ENCODE results near the gene GATA3. TPM values are rescaled to one million over a fixed set of nuclear protein-coding genes. Genes with fewer than 3 reads are reported as not detected.

The GATA3 gene
- total RNA-seq, 1 donor from 2014 or later: not detected

DNA sequence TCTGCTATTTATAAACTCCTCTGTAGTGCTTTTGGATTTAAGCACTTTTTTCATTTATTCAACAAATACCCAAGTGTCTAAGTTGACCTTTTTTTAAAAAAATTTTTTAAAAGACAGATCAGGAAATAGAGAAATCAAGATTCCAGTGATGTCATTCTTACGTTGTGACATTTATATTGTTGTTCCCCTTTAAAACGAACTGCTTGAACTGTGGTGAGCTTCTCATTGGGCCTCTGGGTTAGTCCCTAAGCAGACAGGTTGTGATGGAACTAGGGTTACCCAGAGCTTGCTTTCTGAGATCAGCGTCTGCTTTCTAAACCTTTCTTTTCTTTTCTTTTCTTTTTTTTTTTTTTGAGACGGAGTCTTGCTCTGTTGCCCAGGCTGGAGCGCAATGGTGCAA lies 22.4 kb downstream of the GATA3 start:
- no peaks in the 10 kb centered on the region for H3K9me3 ChIP-seq (ENCODE audit: low read depth)
- H3K36me3 ChIP-seq: no peaks in the 10 kb centered on the region
- no peak overlapping the region for H3K27ac ChIP-seq
- H4K20me1 ChIP-seq (ENCODE audit: low read depth): no peaks in the 10 kb centered on the region
- peaks cover 22% of the 10 kb centered on the region for H3K4me1 Mint-ChIP-seq
- no peak for DNase-seq (ENCODE audit: low spot score)
- TF ChIP-seq EZH2phosphoT487 (IDR thresholded peaks at IDR 0.05): no peak
- no peak for TF ChIP-seq EZH2 (IDR thresholded peaks at IDR 0.05)
- TF ChIP-seq, protein P1, sequence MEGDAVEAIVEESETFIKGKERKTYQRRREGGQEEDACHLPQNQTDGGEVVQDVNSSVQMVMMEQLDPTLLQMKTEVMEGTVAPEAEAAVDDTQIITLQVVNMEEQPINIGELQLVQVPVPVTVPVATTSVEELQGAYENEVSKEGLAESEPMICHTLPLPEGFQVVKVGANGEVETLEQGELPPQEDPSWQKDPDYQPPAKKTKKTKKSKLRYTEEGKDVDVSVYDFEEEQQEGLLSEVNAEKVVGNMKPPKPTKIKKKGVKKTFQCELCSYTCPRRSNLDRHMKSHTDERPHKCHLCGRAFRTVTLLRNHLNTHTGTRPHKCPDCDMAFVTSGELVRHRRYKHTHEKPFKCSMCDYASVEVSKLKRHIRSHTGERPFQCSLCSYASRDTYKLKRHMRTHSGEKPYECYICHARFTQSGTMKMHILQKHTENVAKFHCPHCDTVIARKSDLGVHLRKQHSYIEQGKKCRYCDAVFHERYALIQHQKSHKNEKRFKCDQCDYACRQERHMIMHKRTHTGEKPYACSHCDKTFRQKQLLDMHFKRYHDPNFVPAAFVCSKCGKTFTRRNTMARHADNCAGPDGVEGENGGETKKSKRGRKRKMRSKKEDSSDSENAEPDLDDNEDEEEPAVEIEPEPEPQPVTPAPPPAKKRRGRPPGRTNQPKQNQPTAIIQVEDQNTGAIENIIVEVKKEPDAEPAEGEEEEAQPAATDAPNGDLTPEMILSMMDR (IDR thresholded peaks at IDR 0.05): no peak
- H2AFZ ChIP-seq (replicated peaks): no peak overlapping the region
- H3K79me2 ChIP-seq (ENCODE audit: low read depth): no peaks in the 10 kb centered on the region
- H3K27me3 Mint-ChIP-seq (ENCODE audit: insufficient read depth, low read depth): peaks cover 4% of the 10 kb centered on the region
- no peak overlapping the region for H3K4me3 Mint-ChIP-seq
- no peaks in the 10 kb centered on the region for H3K36me3 Mint-ChIP-seq
- no peak overlapping the region for H3K27ac Mint-ChIP-seq
- no peaks in the 10 kb centered on the region for H3K9me3 Mint-ChIP-seq
- peaks cover 5% of the 10 kb centered on the region for H3K27me3 ChIP-seq
- H3K9ac ChIP-seq: no peak overlapping the region
- H3K4me2 ChIP-seq: no peak overlapping the region
- H3K4me3 ChIP-seq: no peak overlapping the region
- peaks cover 4% of the 10 kb centered on the region for H3F3A ChIP-seq (ENCODE audit: low read depth)
- H3K4me1 ChIP-seq: peaks cover 31% of the 10 kb centered on the region

DNA sequence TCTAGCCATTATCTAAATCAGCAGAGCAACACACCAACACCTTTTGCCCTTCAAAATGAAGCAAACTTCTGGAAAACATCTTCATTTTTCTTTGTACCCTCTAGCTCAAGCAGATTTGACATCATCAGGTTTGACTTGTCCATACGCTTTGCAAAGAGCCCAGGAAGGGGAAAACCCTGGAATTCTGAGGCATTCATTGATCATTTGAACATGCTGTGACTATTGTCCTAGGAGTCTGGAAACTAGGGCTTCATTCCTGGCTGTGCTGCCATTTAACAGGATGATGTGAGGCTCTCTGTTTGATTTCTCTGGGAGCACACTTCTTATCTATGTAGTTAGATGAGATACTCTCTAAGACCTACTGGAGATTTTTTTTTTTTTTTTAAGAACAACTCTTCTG lies 23.5 kb downstream of the GATA3 start:
- H3K4me2 ChIP-seq: no peak overlapping the region
- Mint-ChIP-seq H3K27ac (no peak overlapping the region), H3K4me1 (peaks cover 22% of the 10 kb centered on the region), H3K27me3 (ENCODE audit: insufficient read depth, low read depth) (peaks cover 7% of the 10 kb centered on the region), H3K36me3 (no peaks in the 10 kb centered on the region), H3K9me3 (no peaks in the 10 kb centered on the region), H3K4me3 (no peak overlapping the region)
- no peak overlapping the region for H2AFZ ChIP-seq (replicated peaks)
- TF ChIP-seq EZH2phosphoT487 (IDR thresholded peaks at IDR 0.05) (no peak), EZH2 (IDR thresholded peaks at IDR 0.05) (no peak)
- TF ChIP-seq, protein P1 (IDR thresholded peaks at IDR 0.05): no peak
- no peak overlapping the region for H3K4me3 ChIP-seq
- H3K4me1 ChIP-seq: peaks cover 31% of the 10 kb centered on the region
- peak; percentile 44 for DNase-seq (ENCODE audit: low spot score)
- H3K79me2 ChIP-seq (ENCODE audit: low read depth): no peaks in the 10 kb centered on the region
- no peak overlapping the region for H3K27ac ChIP-seq
- H3K9me3 ChIP-seq (ENCODE audit: low read depth): no peaks in the 10 kb centered on the region
- peaks cover 5% of the 10 kb centered on the region for H3K27me3 ChIP-seq
- H3F3A ChIP-seq (ENCODE audit: low read depth): peaks cover 4% of the 10 kb centered on the region
- no peak overlapping the region for H3K9ac ChIP-seq
- no peaks in the 10 kb centered on the region for H3K36me3 ChIP-seq
- no peaks in the 10 kb centered on the region for H4K20me1 ChIP-seq (ENCODE audit: low read depth)

DNA sequence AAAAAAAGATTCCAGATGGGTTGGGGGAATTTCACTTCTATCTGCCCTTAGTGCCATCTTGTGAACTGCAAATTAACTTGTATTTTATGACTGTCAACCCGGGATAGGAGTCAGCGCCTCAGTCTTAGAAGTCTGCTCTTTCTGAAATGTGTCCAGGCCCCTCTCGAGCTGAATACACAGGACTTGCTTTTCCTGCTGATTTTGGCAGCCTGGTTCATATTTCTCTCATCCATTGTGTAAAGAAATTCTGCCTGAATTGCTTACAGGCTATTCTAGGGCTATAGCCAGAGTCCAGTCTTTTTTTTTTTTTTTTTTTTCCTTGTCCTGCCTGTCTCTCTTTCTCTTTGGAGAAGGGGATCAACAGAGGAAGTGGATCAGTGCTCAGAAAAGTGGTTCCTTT lies 24.6 kb downstream of the GATA3 start:
- H3K9ac ChIP-seq: no peak overlapping the region
- H3K36me3 Mint-ChIP-seq: no peaks in the 10 kb centered on the region
- peaks cover 5% of the 10 kb centered on the region for H3K27me3 ChIP-seq
- H3K9me3 ChIP-seq (ENCODE audit: low read depth): no peaks in the 10 kb centered on the region
- no peaks in the 10 kb centered on the region for H3K79me2 ChIP-seq (ENCODE audit: low read depth)
- no peak for TF ChIP-seq EZH2 (IDR thresholded peaks at IDR 0.05)
- TF ChIP-seq, protein P1 (IDR thresholded peaks at IDR 0.05): no peak
- no peak for TF ChIP-seq EZH2phosphoT487 (IDR thresholded peaks at IDR 0.05)
- no peak overlapping the region for H3K4me3 ChIP-seq
- no peaks in the 10 kb centered on the region for H3K36me3 ChIP-seq
- peaks cover 6% of the 10 kb centered on the region for H3K27me3 Mint-ChIP-seq (ENCODE audit: insufficient read depth, low read depth)
- no peak overlapping the region for H3K27ac ChIP-seq
- H3K4me2 ChIP-seq: peak overlapping the region; percentile 51
- no peak overlapping the region for H3K27ac Mint-ChIP-seq
- H3K4me1 Mint-ChIP-seq: peaks cover 22% of the 10 kb centered on the region
- H3F3A ChIP-seq (ENCODE audit: low read depth): peaks cover 4% of the 10 kb centered on the region
- peaks cover 31% of the 10 kb centered on the region for H3K4me1 ChIP-seq
- no peaks in the 10 kb centered on the region for H4K20me1 ChIP-seq (ENCODE audit: low read depth)
- H3K9me3 Mint-ChIP-seq: no peaks in the 10 kb centered on the region
- no peak overlapping the region for H2AFZ ChIP-seq (replicated peaks)
- no peak for DNase-seq (ENCODE audit: low spot score)
- H3K4me3 Mint-ChIP-seq: no peak overlapping the region

All from neural progenitor cell (in vitro differentiated cells).